K562 (cell line): ENCODE results near the gene HK1. TPM values are rescaled to one million over a fixed set of nuclear protein-coding genes. Genes with fewer than 3 reads are reported as not detected.

Experiments
- ATAC-seq: fragments of 200-7000 bp; cut with Tn5 transposase; 3 replicates; pipeline ENCODE4 v1.9.1; 2020; ENCODE audit warnings: moderate library complexity
- BruUV-seq: library from RNA; stranded (reverse); fragments of 400-500 nt; replicated peaks from 2 replicates; lab custom pipeline; 2021; lab: Mats Ljungman, UMichigan
- CTCF ChIA-PET: fragments of 300-600 bp; formaldehyde crosslinking; extraction: SDS; loops from one replicate; lab custom pipeline; 2021; ENCODE audit warnings: low intra/inter-chr PET ratio; lab: Yijun Ruan, JAX
- POLR2A ChIA-PET: fragments of 300-600, 350-650 bp; sonication (Branson Sonifier 250); formaldehyde crosslinking; extraction: SDS; loops from one replicate; lab custom pipeline; 2021; ENCODE audit warnings: antibody characterized with exemption, inconsistent platforms; lab: Yijun Ruan, JAX
- DNase-seq, 4 experiments: peaks; one replicate each; pipeline versions ENCODE4 v3.0.0 to v3.0.0-alpha.2; 2011 to 2018; ENCODE audit warnings: low spot score in 3 of 4, mixed read lengths in 3 of 4; ENCODE audit errors: extremely low read depth in 1 of 4
- FAIRE-seq: peaks from 2 replicates; lab custom pipeline; 2011; peaks lifted over from hg19 to GRCh38; lab: Jason Lieb, UNC
- H2AFZ ChIP-seq: 2 replicates; pipeline ENCODE4 v1.6.0; 2011; ENCODE audit warnings: low read depth, low read length, control low read depth, inconsistent platforms
- H3K27ac ChIP-seq: fragments of 200-600 bp; 3 replicates; pipeline ENCODE4 v1.8.0; 2011; ENCODE audit warnings: low read depth, mild to moderate bottlenecking, control low read depth, inconsistent platforms, low read length, moderate library complexity, mixed read lengths; ENCODE audit errors: extremely low read depth
- H3K27me3 ChIP-seq, 2 experiments: fragments of 300-600 bp in 1 of 2; 2 replicates in 1 of 2; 3 replicates in 1 of 2; pipeline versions ENCODE4 v1.6.0 to v1.8.0; 2011; ENCODE audit warnings: inconsistent platforms in 2 of 2, low read length in 2 of 2, mild to moderate bottlenecking in 1 of 2, mixed read lengths in 1 of 2, moderate library complexity in 1 of 2; ENCODE audit not compliant: control insufficient read depth in 2 of 2, insufficient read depth in 2 of 2
- H3K36me3 ChIP-seq: fragments of 300-600 bp; 3 replicates; pipeline ENCODE4 v1.8.0; 2011; ENCODE audit warnings: mild to moderate bottlenecking, low read length, inconsistent platforms; ENCODE audit not compliant: control insufficient read depth, insufficient read depth
- H3K4me1 ChIP-seq, 2 experiments: fragments of 200-600 bp in 1 of 2; replicated peaks in 1 of 2; 2 replicates in 1 of 2; 3 replicates in 1 of 2; pipeline versions ENCODE4 v1.5.1 to v1.8.0; 2011; ENCODE audit warnings: inconsistent platforms in 2 of 2, low read length in 2 of 2, mild to moderate bottlenecking in 1 of 2, mixed read lengths in 1 of 2, moderate library complexity in 1 of 2; ENCODE audit not compliant: control insufficient read depth in 2 of 2, insufficient read depth in 2 of 2
- H3K4me2 ChIP-seq: 2 replicates; pipeline ENCODE4 v1.6.1; 2011; ENCODE audit warnings: low read length, control low read depth, inconsistent platforms, mixed read lengths; ENCODE audit not compliant: insufficient read depth
- H3K4me3 ChIP-seq: fragments of 200-600 bp; sonication (generic), shearing (Covaris generic); 2 replicates; pipeline ENCODE4 v1.5.1; 2016; ENCODE audit warnings: control low read depth, inconsistent platforms
- H3K79me2 ChIP-seq: fragments of 200-600 bp; 3 replicates; pipeline ENCODE4 v1.8.0; 2011; ENCODE audit warnings: low read length, inconsistent platforms; ENCODE audit not compliant: control insufficient read depth, insufficient read depth
- H3K9ac ChIP-seq, 2 experiments: 2 replicates each; pipeline versions ENCODE4 v1.6.0 to v1.6.1; 2011; ENCODE audit warnings: low read depth in 2 of 2, low read length in 2 of 2, control low read depth in 1 of 2, inconsistent platforms in 1 of 2, mild to moderate bottlenecking in 1 of 2, mixed read lengths in 1 of 2; ENCODE audit not compliant: insufficient read depth in 1 of 2
- H3K9me1 ChIP-seq: one replicate; pipeline ENCODE4 v1.6.0; 2011; ENCODE audit warnings: inconsistent platforms, mild to moderate bottlenecking, low read length, moderate library complexity; ENCODE audit not compliant: control insufficient read depth, insufficient read depth
- H3K9me3 ChIP-seq: replicated peaks from 2 replicates; pipeline ENCODE4 v1.5.1; 2011; ENCODE audit warnings: low read depth, low read length, inconsistent platforms; ENCODE audit not compliant: control insufficient read depth, insufficient read depth
- H4K20me1 ChIP-seq: replicated peaks from 2 replicates; pipeline ENCODE4 v1.6.1; 2011; ENCODE audit warnings: low read length, inconsistent platforms, mixed read lengths; ENCODE audit not compliant: control insufficient read depth, insufficient read depth
- ATF1 ChIP-seq, 2 experiments: fragments of 450-650 bp in 1 of 2; IDR thresholded peaks; 2 replicates each; pipeline ENCODE4 v1.6.1; 2016; ENCODE audit warnings: missing compliant biosample characterization in 1 of 2, missing genetic modification characterization in 1 of 2
- ATF7 ChIP-seq: fragments of 450-650 bp; IDR thresholded peaks from 2 replicates; pipeline ENCODE4 v1.7.1; 2014; ENCODE audit warnings: mild to moderate bottlenecking, moderate library complexity
- BDP1 ChIP-seq: IDR thresholded peaks from 3 replicates; pipeline ENCODE4 v1.6.1; 2011; ENCODE audit not compliant: insufficient read length, insufficient read depth
- BRF1 ChIP-seq: IDR thresholded peaks from 3 replicates; pipeline ENCODE4 v1.6.1; 2011; ENCODE audit warnings: borderline replicate concordance, mild to moderate bottlenecking; ENCODE audit not compliant: insufficient read length; ENCODE audit errors: extremely low read depth
- KDM2B ChIP-seq: fragments of 250-450 bp; sonication (Bioruptor Pico); IDR thresholded peaks from 2 replicates; pipeline ENCODE4 v1.8.0; 2021; ENCODE audit warnings: mild to moderate bottlenecking, moderate library complexity
- MAFF ChIP-seq: IDR thresholded peaks from 2 replicates; pipeline ENCODE4 v1.6.1; 2012; ENCODE audit warnings: low read length, improper control_type of control experiment
- NR4A1 ChIP-seq, 2 experiments: fragments of 250-450 bp in 1 of 2; fragments of 450-650 bp in 1 of 2; sonication (Bioruptor Pico) in 1 of 2; IDR thresholded peaks; 2 replicates each; pipeline versions ENCODE4 v1.4.0 to v1.6.1; 2016 to 2020; ENCODE audit warnings: mild to moderate bottlenecking in 2 of 2, missing compliant biosample characterization in 1 of 2, missing genetic modification characterization in 1 of 2, moderate library complexity in 1 of 2
- SMARCA5 ChIP-seq: fragments of 450-650 bp; IDR thresholded peaks from 2 replicates; pipeline ENCODE4 v1.6.1; 2016
- SRSF7 ChIP-seq: fragments of 200-400 bp; formaldehyde crosslinking; optimal IDR thresholded peaks from 2 replicates; pipeline ENCODE3; 2017; ENCODE audit warnings: mild to moderate bottlenecking, low read depth, low read length
- STAT5A ChIP-seq: IDR thresholded peaks from 2 replicates; pipeline ENCODE4 v1.6.1; 2012; ENCODE audit warnings: low read length, inconsistent platforms, borderline replicate concordance
- THRB ChIP-seq: fragments of 450-650 bp; formaldehyde crosslinking; conservative IDR thresholded peaks from 2 replicates; pipeline ENCODE4 v1.4.0; 2022; ENCODE audit warnings: mild to moderate bottlenecking, missing genetic modification characterization
- TRIM28 ChIP-seq: fragments of 450-650 bp; IDR thresholded peaks from 2 replicates; pipeline ENCODE4 v1.6.1; 2017
- ZNF134 ChIP-seq: fragments of 250-450 bp; sonication (Bioruptor Pico); conservative IDR thresholded peaks from 2 replicates; pipeline ENCODE4 v1.4.0; 2020
- ZNF282 ChIP-seq: sonication (generic); formaldehyde crosslinking; IDR thresholded peaks from 2 replicates; pipeline ENCODE4 v1.8.1; 2023; ENCODE audit warnings: missing genetic modification reagents
- ZNF551 ChIP-seq: fragments of 250-450 bp; sonication (Bioruptor Pico); IDR thresholded peaks from 2 replicates; pipeline ENCODE4 v1.5.0; 2021; ENCODE audit warnings: mild to moderate bottlenecking, moderate library complexity
- WGBS: fragments of 100-300 bp; shearing (Covaris generic); methylation state at CpG from one replicate; pipeline ENCODE4 v1.1.6; 2016; ENCODE audit warnings: low coverage, mixed read lengths; ENCODE audit not compliant: insufficient coverage; ENCODE audit errors: missing lambda C conversion rate; 5-methylcytosine and 5-hydroxymethylcytosine counted together
- in situ Hi-C: fragments of 300-500 bp; cut with MboI; formaldehyde crosslinking; loops from 4 replicates; pipeline ENCODE4 v1.15.0; 2018; ENCODE audit warnings: inconsistent platforms, mixed read lengths
- intact Hi-C: fragments of 100-400 bp; cut with micrococcal nuclease; formaldehyde crosslinking; loops from 2 replicates; pipeline ENCODE4 v1.14.2; 2022
- polyA plus RNA-seq, 8 experiments: library from polyadenylated mRNA; depleted of rRNA in 4 of 8; stranded (reverse) in 5 of 8; unstranded in 3 of 8; fragments of >200 nt; fragmentation: Nextera tagmentation in 2 of 8; fragmentation: Illumina TruSeq in 1 of 8; extraction: Ambion mirVana in 2 of 8; extraction: Trizol in 1 of 8; gene quantifications; 2 replicates each; pipeline versions ENCODE4 v1.2.1 to v1.2.3, GENCODE V29; 2011 to 2014; ENCODE audit warnings: inconsistent platforms in 1 of 8, missing spikeins in 1 of 8
- total RNA-seq, 7 experiments: library from RNA; depleted of rRNA in 6 of 7; stranded (reverse); fragments of >200 nt in 6 of 7; fragmentation: Illumina TruSeq in 2 of 7; extraction: Trizol in 2 of 7; gene quantifications; 2 replicates each; pipeline versions ENCODE4 v1.2.1 to v1.2.3, GENCODE V29; 2011 to 2021; ENCODE audit warnings: low replicate concordance in 1 of 7

Gene HK1
- total and polyA plus RNA-seq, 9 of the 15 experiments (the other 6 are each of a cell fraction or from before 2014, with no cell fraction given), result 29.2 to 444 (median 193) TPM

GRCh38 chr10:69415951-69416350, 137.7 kb downstream of the HK1 start:
- intact Hi-C loops (no loop called here), in situ Hi-C loops (no loop called here)
- H2AFZ ChIP-seq, result no peak overlapping the region
- no peaks in the 10 kb centered on the region for H3K36me3 ChIP-seq
- H3K79me2 ChIP-seq, result no peaks in the 10 kb centered on the region
- no peak overlapping the region for H3K4me3 ChIP-seq
- ChIA-PET POLR2A (interaction anchor here (0.7 kb wide), 1 partner anchor 28 kb away, joined by 3 read pairs; no protein-coding TSS in a partner anchor), CTCF (no interaction called here)
- H3K9ac ChIP-seq, result no peak overlapping the region
- no peak overlapping the region for H3K27ac ChIP-seq
- FAIRE-seq, result no peak
- H3K4me2 ChIP-seq, result no peak overlapping the region
- no peak for DNase-seq
- no peaks in the 10 kb centered on the region; the same call in 1 of the 2 replicates for H4K20me1 ChIP-seq
- peaks cover 43 to 62% of the 10 kb centered on the region in 2 experiments for H3K27me3 ChIP-seq
- WGBS, result 25% methylated on average over 10 of the region's 10 CpGs
- TF ChIP-seq ZNF551 (CRISPR knock-in tag), result no peak
- TF ChIP-seq BDP1, result no peak
- TF ChIP-seq NR4A1 (CRISPR knock-in tag; IDR thresholded peaks at IDR 0.05), result no peak
- TF ChIP-seq NR4A1 (tag; IDR thresholded peaks at IDR 0.05), result no peak
- no peak for TF ChIP-seq KDM2B (CRISPR knock-in tag)
- TF ChIP-seq SRSF7, result no peak
- TF ChIP-seq THRB (CRISPR knock-in tag), result no peak
- TF ChIP-seq STAT5A, result no peak
- TF ChIP-seq ATF1 (CRISPR knock-in tag; IDR thresholded peaks at IDR 0.05), result no peak
- TF ChIP-seq ATF1 (tag; IDR thresholded peaks at IDR 0.05), result no peak
- no peak for TF ChIP-seq ZNF134 (CRISPR knock-in tag)
- no peak for TF ChIP-seq MAFF
- no peak for TF ChIP-seq TRIM28
- no peak for TF ChIP-seq ATF7
- no peak for TF ChIP-seq ZNF282
- TF ChIP-seq BRF1, result no peak
- TF ChIP-seq SMARCA5, result no peak
- TF ChIP-seq, all 486 proteins: peak for 0
- H3K9me1 ChIP-seq, result no peaks in the 10 kb centered on the region
- H3K4me1 ChIP-seq, result peaks cover 2 to 15% of the 10 kb centered on the region in 2 experiments
- no peak for ATAC-seq
- H3K9me3 ChIP-seq, result no peaks in the 10 kb centered on the region
- no TSS peak for BruUV-seq
